ENCODE data around the gene RPL37A. TPM values are rescaled to one million over a fixed set of nuclear protein-coding genes. Genes with fewer than 3 reads are reported as not detected.
"Not testable (repeated sequence)": the region's sequence is repeated elsewhere in the genome, so short reads cannot be mapped to it uniquely, and the experiment has no call there.

RPL37A gene
- total RNA-seq, 1 donor from 2014 or later = 2,341 TPM

GRCh38 chr2:216516730-216517350, 18.2 kb downstream of the RPL37A start:
- DNase-seq (ENCODE audit: low read depth in 2 of 2) = peak; percentile 40 to 52

GRCh38 chr2:216517447-216518225, 19.0 kb downstream of the RPL37A start:
- DNase-seq (ENCODE audit: low read depth in 2 of 2) = no peak

- DNase-seq (ENCODE audit: low read depth in 2 of 2) = not testable (repeated sequence)
These were observed 20.0 kb downstream of the RPL37A start for GRCh38 chr2:216518566-216519119.

- DNase-seq (ENCODE audit: low read depth in 2 of 2) = peak; percentile 79 to 82
These were observed 20.6 kb downstream of the RPL37A start for GRCh38 chr2:216519154-216519762.

- no peak for DNase-seq (ENCODE audit: low read depth in 2 of 2)
These were observed 21.5 kb downstream of the RPL37A start for GRCh38 chr2:216520112-216520511.

- no peak for DNase-seq (ENCODE audit: low read depth in 2 of 2)
These were observed 24.4 kb downstream of the RPL37A start for GRCh38 chr2:216522892-216523502.

- no peak for DNase-seq (ENCODE audit: low read depth in 2 of 2)
These were observed 27.3 kb downstream of the RPL37A start for GRCh38 chr2:216525972-216526371.

GRCh38 chr2:216526939-216527338, 28.3 kb downstream of the RPL37A start:
- DNase-seq (ENCODE audit: low read depth in 2 of 2) = no peak

- no peak for DNase-seq (ENCODE audit: low read depth in 2 of 2)
These were observed 29.0 kb downstream of the RPL37A start for GRCh38 chr2:216527600-216527999.

- DNase-seq (ENCODE audit: low read depth in 2 of 2) = no peak
These were observed 33.9 kb downstream of the RPL37A start for GRCh38 chr2:216532562-216532961.

- no peak for DNase-seq (ENCODE audit: low read depth in 2 of 2)
These were observed 35.0 kb downstream of the RPL37A start for GRCh38 chr2:216533609-216534008.

- no peak for DNase-seq (ENCODE audit: low read depth in 2 of 2)
These were observed 36.2 kb downstream of the RPL37A start for GRCh38 chr2:216534809-216535208.

- peak; percentile 75 to 91 for DNase-seq (ENCODE audit: low read depth in 2 of 2)
These were observed 36.9 kb downstream of the RPL37A start for GRCh38 chr2:216535454-216535995.

- no peak for DNase-seq (ENCODE audit: low read depth in 2 of 2)
These were observed 38.1 kb downstream of the RPL37A start for GRCh38 chr2:216536734-216537210.

GRCh38 chr2:216537366-216537765, 38.7 kb downstream of the RPL37A start:
- no peak for DNase-seq (ENCODE audit: low read depth in 2 of 2)

- no peak for DNase-seq (ENCODE audit: low read depth in 2 of 2)
These were observed 39.9 kb downstream of the RPL37A start for GRCh38 chr2:216538538-216538937.

- DNase-seq (ENCODE audit: low read depth in 2 of 2) = no peak
These were observed 40.5 kb downstream of the RPL37A start for GRCh38 chr2:216539120-216539519.

- peak; percentile 48 to 83 for DNase-seq (ENCODE audit: low read depth in 2 of 2)
These were observed 41.2 kb downstream of the RPL37A start for GRCh38 chr2:216539791-216540241.

- DNase-seq (ENCODE audit: low read depth in 2 of 2) = no peak
These were observed 42.3 kb downstream of the RPL37A start for GRCh38 chr2:216540920-216541319.

GRCh38 chr2:216541505-216541904, 42.9 kb downstream of the RPL37A start:
- no peak for DNase-seq (ENCODE audit: low read depth in 2 of 2)

GRCh38 chr2:216545359-216545758, 46.7 kb downstream of the RPL37A start:
- DNase-seq (ENCODE audit: low read depth in 2 of 2) = no peak

Data from dermis microvascular lymphatic vessel endothelial cell (primary cell).